ENCODE results near the gene CCDC137. TPM values are rescaled to one million over a fixed set of nuclear protein-coding genes. Genes with fewer than 3 reads are reported as not detected.

The CCDC137 gene
- total and polyA plus RNA-seq, 2 of the 13 experiments (the other 11 are each of a cell fraction or from before 2014, with no cell fraction given) = 14.6 to 39.1 TPM

DNA sequence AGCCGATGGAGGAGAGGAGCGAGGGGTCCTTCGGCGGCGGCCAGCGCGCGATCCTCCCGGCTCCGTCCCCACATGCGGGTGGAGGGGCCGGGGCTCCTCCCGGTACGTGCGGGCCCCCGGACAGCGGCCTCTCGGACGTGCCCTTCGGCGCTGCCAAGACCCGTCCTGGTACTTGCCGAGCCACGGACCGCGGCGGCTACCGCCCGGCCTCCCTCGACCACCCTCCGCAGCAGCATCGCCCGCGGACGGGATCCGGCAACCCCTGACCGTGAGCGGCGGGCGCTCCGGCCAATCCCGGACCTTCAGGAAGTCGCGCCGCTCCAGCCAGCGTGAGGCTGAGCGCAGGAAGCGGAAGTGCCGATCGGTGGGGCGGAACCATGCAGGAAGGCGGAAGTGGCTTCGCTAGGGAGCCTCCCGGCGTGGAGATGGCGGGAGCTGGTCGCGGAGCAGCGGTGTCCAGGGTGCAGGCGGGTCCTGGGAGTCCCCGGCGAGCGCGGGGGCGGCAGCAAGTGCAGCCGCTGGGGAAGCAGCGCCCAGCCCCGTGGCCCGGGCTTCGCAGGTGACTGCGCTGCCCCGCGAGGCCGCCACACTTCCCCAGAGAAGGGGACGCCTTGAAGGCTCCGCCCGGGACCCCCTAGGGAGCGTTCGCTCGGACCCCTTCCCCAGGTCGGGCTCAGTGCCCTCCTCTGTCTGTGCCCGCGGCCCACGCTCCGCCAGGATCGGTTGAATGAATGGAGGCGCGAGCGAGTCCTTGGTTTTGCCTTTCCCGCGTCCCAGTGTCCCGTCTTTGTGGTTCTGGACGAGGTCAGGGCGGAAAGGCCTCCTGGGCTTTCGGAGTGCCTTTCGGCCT lies at the start of gene CCDC137, which contains the start of gene OXLD1 (continued):
- TF ChIP-seq SRF (IDR thresholded peaks at IDR 0.05; ENCODE audit: low read depth, low read length) = no peak
- TF ChIP-seq, protein P1, sequence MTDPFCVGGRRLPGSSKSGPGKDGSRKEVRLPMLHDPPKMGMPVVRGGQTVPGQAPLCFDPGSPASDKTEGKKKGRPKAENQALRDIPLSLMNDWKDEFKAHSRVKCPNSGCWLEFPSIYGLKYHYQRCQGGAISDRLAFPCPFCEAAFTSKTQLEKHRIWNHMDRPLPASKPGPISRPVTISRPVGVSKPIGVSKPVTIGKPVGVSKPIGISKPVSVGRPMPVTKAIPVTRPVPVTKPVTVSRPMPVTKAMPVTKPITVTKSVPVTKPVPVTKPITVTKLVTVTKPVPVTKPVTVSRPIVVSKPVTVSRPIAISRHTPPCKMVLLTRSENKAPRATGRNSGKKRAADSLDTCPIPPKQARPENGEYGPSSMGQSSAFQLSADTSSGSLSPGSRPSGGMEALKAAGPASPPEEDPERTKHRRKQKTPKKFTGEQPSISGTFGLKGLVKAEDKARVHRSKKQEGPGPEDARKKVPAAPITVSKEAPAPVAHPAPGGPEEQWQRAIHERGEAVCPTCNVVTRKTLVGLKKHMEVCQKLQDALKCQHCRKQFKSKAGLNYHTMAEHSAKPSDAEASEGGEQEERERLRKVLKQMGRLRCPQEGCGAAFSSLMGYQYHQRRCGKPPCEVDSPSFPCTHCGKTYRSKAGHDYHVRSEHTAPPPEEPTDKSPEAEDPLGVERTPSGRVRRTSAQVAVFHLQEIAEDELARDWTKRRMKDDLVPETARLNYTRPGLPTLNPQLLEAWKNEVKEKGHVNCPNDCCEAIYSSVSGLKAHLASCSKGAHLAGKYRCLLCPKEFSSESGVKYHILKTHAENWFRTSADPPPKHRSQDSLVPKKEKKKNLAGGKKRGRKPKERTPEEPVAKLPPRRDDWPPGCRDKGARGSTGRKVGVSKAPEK (CRISPR knock-in tag; IDR thresholded peaks at IDR 0.05; ENCODE audit: borderline replicate concordance) = no peak
- no peak for TF ChIP-seq ZSCAN22 (CRISPR knock-in tag; IDR thresholded peaks at IDR 0.05)
- TF ChIP-seq, protein P2, sequence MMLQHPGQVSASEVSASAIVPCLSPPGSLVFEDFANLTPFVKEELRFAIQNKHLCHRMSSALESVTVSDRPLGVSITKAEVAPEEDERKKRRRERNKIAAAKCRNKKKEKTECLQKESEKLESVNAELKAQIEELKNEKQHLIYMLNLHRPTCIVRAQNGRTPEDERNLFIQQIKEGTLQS (CRISPR knock-in tag; IDR thresholded peaks at IDR 0.05) = no peak; the same call in none of the 2 replicates
- TF ChIP-seq, protein P3, sequence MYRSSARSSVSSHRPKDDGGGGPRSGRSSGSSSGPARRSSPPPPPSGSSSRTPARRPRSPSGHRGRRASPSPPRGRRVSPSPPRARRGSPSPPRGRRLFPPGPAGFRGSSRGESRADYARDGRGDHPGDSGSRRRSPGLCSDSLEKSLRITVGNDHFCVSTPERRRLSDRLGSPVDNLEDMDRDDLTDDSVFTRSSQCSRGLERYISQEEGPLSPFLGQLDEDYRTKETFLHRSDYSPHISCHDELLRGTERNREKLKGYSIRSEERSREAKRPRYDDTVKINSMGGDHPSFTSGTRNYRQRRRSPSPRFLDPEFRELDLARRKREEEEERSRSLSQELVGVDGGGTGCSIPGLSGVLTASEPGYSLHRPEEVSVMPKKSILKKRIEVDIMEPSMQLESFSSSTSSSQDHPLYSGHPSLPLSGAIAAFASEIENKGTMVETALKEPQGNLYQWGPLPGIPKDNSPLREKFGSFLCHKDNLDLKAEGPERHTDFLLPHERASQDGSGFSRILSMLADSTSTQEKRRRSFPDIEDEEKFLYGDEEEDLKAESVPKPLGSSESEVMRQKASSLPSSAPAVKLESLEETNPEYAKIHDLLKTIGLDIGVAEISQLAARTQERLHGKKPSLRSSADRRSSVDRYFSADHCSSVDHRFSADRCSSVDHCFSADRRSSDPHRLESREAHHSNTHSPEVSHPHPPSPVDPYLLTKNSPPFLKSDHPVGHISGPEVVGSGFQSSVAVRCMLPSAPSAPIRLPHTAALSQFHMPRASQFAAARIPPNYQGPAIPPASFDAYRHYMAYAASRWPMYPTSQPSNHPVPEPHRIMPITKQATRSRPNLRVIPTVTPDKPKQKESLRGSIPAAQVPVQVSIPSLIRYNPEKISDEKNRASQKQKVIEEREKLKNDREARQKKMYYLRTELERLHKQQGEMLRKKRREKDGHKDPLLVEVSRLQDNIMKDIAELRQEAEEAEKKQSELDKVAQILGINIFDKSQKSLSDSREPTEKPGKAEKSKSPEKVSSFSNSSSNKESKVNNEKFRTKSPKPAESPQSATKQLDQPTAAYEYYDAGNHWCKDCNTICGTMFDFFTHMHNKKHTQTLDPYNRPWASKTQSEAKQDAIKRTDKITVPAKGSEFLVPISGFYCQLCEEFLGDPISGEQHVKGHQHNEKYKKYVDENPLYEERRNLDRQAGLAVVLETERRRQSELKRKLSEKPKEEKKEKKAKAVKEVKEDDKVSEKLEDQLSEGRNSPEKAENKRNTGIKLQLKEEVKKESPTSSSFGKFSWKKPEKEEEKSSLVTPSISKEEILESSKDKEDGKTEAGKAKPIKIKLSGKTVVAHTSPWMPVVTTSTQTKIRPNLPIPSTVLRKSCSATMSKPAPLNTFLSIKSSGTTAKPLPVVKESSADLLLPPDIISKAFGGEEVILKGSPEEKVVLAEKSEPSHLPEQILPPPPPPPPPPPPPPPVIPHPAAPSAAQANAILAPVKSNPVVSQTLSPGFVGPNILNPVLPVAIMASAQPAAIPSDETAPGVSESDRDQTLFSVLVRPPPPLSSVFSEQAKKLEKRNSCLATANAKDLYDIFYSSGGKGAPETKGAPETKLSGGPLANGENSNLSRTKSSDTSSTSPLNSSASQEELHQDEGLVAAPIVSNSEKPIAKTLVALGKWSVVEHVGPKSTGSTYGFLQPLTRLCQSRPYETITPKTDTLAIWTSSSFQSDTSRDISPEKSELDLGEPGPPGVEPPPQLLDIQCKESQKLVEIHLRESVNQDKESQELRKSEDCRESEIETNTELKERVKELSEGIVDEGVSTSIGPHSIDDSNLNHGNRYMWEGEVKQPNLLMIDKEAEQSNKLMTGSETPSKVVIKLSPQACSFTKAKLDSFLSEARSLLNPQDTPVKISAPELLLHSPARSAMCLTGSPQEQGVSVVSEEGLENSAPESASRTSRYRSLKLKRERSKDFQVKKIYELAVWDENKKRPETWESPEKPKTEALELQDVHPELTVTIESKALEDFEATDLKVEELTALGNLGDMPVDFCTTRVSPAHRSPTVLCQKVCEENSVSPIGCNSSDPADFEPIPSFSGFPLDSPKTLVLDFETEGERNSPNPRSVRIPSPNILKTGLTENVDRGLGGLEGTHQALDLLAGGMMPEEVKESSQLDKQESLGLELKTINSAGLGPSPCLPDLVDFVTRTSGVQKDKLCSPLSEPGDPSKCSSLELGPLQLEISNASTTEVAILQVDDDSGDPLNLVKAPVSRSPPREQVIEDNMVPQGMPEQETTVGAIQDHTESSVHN (CRISPR knock-in tag; IDR thresholded peaks at IDR 0.05) = peak; percentile 31; the same call in 1 of the 2 replicates
- TF ChIP-seq ZNF619 (CRISPR knock-in tag; IDR thresholded peaks at IDR 0.05) = peak; percentile 79; the same call in 1 of the 2 replicates
- no peak for TF ChIP-seq NFE2 (CRISPR knock-in tag; IDR thresholded peaks at IDR 0.05)
- TF ChIP-seq GTF3A (CRISPR knock-in tag; conservative IDR thresholded peaks at IDR 0.05) = no peak; the same call in 1 of the 2 replicates
- TF ChIP-seq NBN (conservative IDR thresholded peaks at IDR 0.05) = no peak
- no peak for TF ChIP-seq PHB2 (IDR thresholded peaks at IDR 0.05; ENCODE audit: partially characterized antibody)
- peak; percentile 95 for TF ChIP-seq SPEN (CRISPR knock-in tag; IDR thresholded peaks at IDR 0.05; ENCODE audit: low read depth)
- TF ChIP-seq NCOR1 (IDR thresholded peaks at IDR 0.05; ENCODE audit: borderline replicate concordance, low read length) = no peak
- no peak for TF ChIP-seq SNRNP70 (IDR thresholded peaks at IDR 0.05; ENCODE audit: low read depth, low read length)
- no peak for TF ChIP-seq ZNF891 (CRISPR knock-in tag; IDR thresholded peaks at IDR 0.05)
- peak; percentile 77; the same call in 1 of the 2 replicates for TF ChIP-seq SMAD9 (CRISPR knock-in tag; IDR thresholded peaks at IDR 0.05)
